BLaER1 (cell line): Measurements from ENCODE around the gene CNPPD1.

ENCODE experiments used
- H3K27ac ChIP-seq: shearing (Covaris generic); formaldehyde crosslinking; 2 replicates; pipeline ENCODE4 v1.8.1; 2022
- H3K27me3 ChIP-seq: shearing (Covaris generic); formaldehyde crosslinking; 2 replicates; pipeline ENCODE4 v1.8.1; 2022
- H3K36me3 ChIP-seq: shearing (Covaris generic); formaldehyde crosslinking; 2 replicates; pipeline ENCODE4 v1.8.1; 2022
- H3K4me1 ChIP-seq: shearing (Covaris generic); formaldehyde crosslinking; 2 replicates; pipeline ENCODE4 v1.8.1; 2022
- H3K4me2 ChIP-seq: shearing (Covaris generic); formaldehyde crosslinking; 2 replicates; pipeline ENCODE4 v1.8.1; 2022
- H3K4me3 ChIP-seq: shearing (Covaris generic); formaldehyde crosslinking; 2 replicates; pipeline ENCODE4 v1.8.1; 2022
- H3K9ac ChIP-seq: shearing (Covaris generic); formaldehyde crosslinking; 2 replicates; pipeline ENCODE4 v1.8.1; 2022
- H3K9me3 ChIP-seq: shearing (Covaris generic); formaldehyde crosslinking; 2 replicates; pipeline ENCODE4 v1.8.1; 2022
- H4K20me1 ChIP-seq: shearing (Covaris generic); formaldehyde crosslinking; 2 replicates; pipeline ENCODE4 v1.8.1; 2022
- Cebpa-rat ChIP-seq: shearing (Covaris generic); IDR thresholded peaks from 2 replicates; pipeline ENCODE4 v1.8.1; 2022

CNPPD1 gene

DNA sequence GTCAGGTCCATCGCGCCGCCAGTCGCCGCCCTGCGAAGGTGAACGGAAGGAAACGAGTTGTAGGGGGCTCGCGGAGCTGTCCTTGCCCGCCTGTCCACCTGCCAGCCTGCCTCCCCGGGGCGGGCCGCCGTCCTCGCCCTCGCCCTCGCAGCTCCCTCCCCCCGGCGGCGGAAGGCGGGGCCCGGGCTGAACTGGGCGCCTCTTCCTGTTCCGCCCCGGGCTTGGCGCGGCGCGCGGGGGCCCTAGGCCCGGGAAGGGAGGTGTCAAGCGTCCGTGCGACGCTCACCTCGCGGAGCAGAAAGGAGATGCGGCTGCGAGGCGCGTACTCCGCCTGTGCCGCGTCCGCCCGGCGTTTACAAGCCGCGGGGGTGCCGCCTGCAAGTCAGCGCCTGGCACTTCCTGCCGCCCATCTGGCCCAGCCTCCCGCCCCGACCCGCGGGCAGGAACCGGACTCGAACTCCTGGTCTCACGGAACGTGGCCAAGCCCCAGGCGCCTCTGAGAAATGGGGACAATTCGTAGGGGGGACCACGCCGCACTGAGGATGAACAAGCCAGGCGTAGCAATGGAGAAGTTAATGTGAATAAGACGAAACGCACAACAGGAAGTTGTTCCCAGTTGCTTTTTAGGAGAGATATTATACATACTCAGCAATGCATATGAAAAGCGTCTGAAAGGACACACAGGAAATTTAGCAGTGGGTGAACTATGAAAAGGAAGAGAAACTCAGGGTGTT is at the start of gene CNPPD1:
Gene CNPPD1 (minus strand): TSS at position 108 of the 734 bp plus-strand sequence. CDS start 97 bp downstream, at position 11.
- Histone ChIP-seq H3K27me3 (no peaks in the 10 kb centered on the region), H3K4me1 (peaks cover 51% of the 10 kb centered on the region), H3K4me2 (peak within 1 kb of the TSS; percentile 91), H3K9ac (peak within 1 kb of the TSS; percentile 89), H3K36me3 (peaks cover 63% of the 10 kb centered on the region), H3K27ac (peak within 1 kb of the TSS; percentile 86), H3K4me3 (peak within 1 kb of the TSS; percentile 89), H3K9me3 (no peaks in the 10 kb centered on the region), H4K20me1 (peaks cover 39% of the 10 kb centered on the region)
- no peak for TF ChIP-seq Cebpa-rat

DNA sequence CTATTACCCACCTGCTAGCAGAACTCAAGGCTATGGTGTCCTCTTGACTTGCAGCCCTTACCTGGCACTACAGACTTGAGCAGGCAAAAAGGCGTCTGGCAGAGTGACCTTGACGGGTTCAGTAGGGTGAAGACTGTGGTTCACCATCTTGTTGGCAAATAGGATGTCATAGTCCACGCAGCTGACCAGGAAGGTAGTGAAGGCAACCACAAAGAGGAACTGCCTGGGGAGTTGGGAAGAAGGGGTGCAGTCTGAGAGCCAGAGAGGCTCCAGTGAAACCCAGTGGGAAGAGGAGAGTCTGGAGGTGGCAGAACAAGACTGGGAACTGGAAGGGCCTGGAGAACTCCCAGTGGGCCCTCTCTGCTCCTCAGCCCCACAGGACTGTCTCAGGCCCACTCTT is 48.6 kb upstream of the CNPPD1 start:
- no peaks in the 10 kb centered on the region for H3K27me3 ChIP-seq
- H3K9me3 ChIP-seq: no peaks in the 10 kb centered on the region
- H3K4me2 ChIP-seq: peak overlapping the region; percentile 88
- no peak for TF ChIP-seq Cebpa-rat
- peaks cover 61% of the 10 kb centered on the region for H3K36me3 ChIP-seq
- H3K27ac ChIP-seq: peak overlapping the region; percentile 28; the same call in 1 of the 2 replicates
- peaks cover 64% of the 10 kb centered on the region for H4K20me1 ChIP-seq
- peaks cover 41% of the 10 kb centered on the region for H3K4me1 ChIP-seq
- H3K9ac ChIP-seq: peak overlapping the region; percentile 18; the same call in 1 of the 2 replicates
- no peak overlapping the region for H3K4me3 ChIP-seq

DNA sequence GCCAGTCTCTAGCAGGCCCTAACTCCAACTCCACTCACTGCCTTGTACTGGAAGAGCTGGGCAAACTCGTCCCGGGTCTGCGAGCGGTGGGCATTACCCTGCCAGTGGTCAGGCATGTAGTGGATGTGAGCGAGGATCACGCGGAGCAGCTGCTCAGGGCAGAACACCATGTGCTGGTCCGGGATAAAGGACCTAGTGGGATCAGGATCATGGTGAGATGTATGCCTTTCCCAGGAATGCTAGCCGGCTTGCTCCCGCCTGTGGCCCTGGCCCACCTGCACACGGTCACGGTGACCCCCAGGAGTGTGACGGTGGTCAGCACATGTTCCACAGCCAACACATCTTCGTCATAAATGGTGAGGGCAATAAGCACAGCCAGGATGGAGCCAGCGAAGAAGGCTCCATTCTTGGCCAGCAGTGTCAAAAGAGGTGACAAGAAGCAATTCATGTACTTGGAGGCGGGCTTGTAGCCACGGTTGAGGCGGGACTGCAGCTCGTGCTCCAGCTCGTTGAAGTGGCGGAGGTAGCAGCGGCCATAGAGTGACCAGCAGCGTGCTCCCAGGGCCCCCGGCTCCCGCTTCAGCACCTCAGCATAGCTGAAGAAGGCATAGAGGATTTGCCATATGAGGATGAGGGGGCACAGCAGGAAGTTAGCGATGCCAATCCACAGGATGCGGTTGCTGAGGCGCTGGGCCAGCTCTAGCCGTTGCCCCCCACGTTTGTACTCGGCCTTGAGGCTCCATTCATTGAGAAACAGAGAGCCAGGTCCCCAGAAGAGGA is 47.3 kb upstream of the CNPPD1 start:
- no peak for TF ChIP-seq Cebpa-rat
- Histone ChIP-seq H3K4me1 (peaks cover 52% of the 10 kb centered on the region), H3K36me3 (peaks cover 71% of the 10 kb centered on the region), H3K27me3 (no peaks in the 10 kb centered on the region), H3K9me3 (no peaks in the 10 kb centered on the region), H3K4me3 (no peak overlapping the region), H3K27ac (no peak overlapping the region), H3K9ac (no peak overlapping the region), H4K20me1 (peaks cover 73% of the 10 kb centered on the region), H3K4me2 (no peak overlapping the region)

DNA sequence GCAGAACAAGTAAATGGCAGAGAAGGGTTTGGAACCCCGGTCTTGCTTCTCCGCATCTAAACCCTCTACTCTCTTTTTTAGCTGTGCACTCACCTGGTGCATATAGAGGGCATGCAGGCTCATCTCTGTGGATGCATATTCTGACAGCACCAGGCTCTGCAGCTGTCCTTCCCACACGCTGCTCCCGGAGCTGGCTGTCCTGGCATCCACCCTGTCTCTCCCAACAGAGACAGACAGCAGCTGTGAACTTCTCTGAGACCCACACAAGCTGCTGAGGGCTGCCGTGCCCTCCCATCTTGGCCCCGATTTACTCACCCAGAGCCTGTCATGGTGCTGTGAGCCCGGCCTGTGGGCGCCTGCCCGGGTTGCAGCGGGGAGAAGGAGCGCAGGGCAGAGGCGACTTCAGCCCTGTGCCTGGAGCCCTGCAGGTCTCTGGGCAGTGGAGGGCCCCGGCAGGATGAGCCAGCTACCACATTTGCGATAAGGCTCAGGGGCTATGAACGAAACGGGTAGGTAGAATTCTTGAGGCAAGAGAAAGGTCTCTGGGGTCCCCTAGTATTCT is 45.3 kb upstream of the CNPPD1 start:
- Histone ChIP-seq H3K9ac (no peak overlapping the region), H3K9me3 (no peaks in the 10 kb centered on the region), H3K36me3 (peaks cover 71% of the 10 kb centered on the region), H4K20me1 (peaks cover 60% of the 10 kb centered on the region), H3K4me3 (no peak overlapping the region), H3K4me1 (peaks cover 53% of the 10 kb centered on the region), H3K27me3 (no peaks in the 10 kb centered on the region), H3K4me2 (no peak overlapping the region), H3K27ac (no peak overlapping the region)
- TF ChIP-seq Cebpa-rat: no peak

DNA sequence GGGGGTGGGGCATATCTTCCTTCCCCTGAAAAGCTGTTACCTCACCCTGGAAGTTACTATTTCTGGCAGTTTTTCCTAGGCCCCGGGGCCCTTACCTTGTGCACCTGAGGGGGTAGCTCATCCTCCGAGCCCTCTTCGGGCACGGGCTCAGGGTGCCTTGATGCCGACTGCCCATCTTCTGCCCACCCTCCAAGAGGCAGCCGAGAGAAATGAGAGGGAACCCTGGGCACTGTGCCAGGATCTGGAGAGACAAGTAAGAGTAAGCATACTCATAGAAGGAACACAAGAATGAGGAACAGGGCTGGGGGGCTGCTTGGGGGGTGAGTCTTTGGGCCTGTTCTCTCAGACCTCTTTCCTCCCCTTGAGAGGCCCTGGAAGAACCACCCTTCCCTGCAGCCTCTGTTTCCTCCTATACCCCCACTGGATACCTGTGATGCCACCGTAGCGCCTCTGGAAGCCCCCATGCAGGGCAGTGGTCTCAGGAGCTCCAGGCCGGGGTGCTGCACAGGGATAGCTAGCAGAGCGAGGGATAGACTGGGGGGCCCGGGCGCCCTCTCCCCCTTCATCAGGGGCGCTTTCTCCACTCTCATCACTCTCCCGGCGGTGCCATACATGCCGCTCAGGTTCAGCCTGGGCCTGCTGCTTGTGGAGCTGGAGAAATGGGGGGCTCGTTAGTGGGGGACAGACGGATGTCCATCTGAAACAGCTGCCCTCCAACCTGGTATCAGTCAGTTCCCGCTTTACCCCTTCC is 44.1 kb upstream of the CNPPD1 start:
- H3K36me3 ChIP-seq: peaks cover 73% of the 10 kb centered on the region
- H4K20me1 ChIP-seq: peaks cover 48% of the 10 kb centered on the region
- no peak for TF ChIP-seq Cebpa-rat
- H3K27me3 ChIP-seq: no peaks in the 10 kb centered on the region
- H3K4me1 ChIP-seq: peaks cover 53% of the 10 kb centered on the region
- H3K9ac ChIP-seq: no peak overlapping the region
- no peaks in the 10 kb centered on the region for H3K9me3 ChIP-seq
- H3K4me3 ChIP-seq: no peak overlapping the region
- H3K27ac ChIP-seq: no peak overlapping the region
- H3K4me2 ChIP-seq: no peak overlapping the region

DNA sequence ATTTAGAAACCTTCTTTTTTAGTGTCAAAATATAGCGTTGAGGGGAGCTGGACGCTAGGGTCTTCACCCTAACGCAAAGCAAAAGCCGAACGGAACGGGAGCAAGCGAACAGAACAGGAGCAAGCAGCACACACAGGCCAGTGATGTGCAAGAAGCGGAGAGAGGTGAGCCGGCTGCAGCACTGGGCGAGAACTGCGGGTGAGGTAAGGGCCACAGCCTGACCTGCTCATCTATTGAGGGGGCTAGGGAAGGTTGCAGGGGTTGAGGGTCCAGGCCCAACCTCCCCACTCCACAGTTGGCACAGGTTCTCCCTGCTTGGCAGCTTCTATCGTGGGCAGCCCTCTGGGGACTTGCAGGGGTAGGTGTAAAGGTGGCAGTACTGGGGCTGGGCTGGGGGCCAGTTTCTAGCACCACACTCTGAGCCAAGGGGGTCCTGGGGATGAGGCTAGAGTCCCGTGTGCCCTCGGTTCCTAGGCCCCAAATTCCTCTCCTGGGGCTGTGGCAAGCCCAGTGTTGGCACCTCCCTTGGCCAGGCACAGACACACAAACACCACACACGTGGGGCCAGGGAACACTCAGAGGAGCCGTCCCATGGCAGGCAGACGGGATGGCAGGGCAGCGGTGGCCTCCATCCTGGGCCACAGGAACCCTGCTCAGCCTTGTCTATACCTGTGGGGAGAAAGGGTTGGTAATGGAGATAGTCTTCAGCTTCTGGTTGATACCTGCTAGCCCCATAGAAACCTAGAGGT is 43.2 kb upstream of the CNPPD1 start:
- H3K27me3 ChIP-seq: no peaks in the 10 kb centered on the region
- peak overlapping the region; percentile 82; the same call in 1 of the 2 replicates for H3K9ac ChIP-seq
- no peaks in the 10 kb centered on the region for H3K9me3 ChIP-seq
- peaks cover 45% of the 10 kb centered on the region for H3K4me1 ChIP-seq
- peaks cover 40% of the 10 kb centered on the region for H4K20me1 ChIP-seq
- H3K27ac ChIP-seq: no peak overlapping the region
- no peak overlapping the region for H3K4me3 ChIP-seq
- no peak for TF ChIP-seq Cebpa-rat
- peaks cover 70% of the 10 kb centered on the region for H3K36me3 ChIP-seq
- H3K4me2 ChIP-seq: peak overlapping the region; percentile 99

DNA sequence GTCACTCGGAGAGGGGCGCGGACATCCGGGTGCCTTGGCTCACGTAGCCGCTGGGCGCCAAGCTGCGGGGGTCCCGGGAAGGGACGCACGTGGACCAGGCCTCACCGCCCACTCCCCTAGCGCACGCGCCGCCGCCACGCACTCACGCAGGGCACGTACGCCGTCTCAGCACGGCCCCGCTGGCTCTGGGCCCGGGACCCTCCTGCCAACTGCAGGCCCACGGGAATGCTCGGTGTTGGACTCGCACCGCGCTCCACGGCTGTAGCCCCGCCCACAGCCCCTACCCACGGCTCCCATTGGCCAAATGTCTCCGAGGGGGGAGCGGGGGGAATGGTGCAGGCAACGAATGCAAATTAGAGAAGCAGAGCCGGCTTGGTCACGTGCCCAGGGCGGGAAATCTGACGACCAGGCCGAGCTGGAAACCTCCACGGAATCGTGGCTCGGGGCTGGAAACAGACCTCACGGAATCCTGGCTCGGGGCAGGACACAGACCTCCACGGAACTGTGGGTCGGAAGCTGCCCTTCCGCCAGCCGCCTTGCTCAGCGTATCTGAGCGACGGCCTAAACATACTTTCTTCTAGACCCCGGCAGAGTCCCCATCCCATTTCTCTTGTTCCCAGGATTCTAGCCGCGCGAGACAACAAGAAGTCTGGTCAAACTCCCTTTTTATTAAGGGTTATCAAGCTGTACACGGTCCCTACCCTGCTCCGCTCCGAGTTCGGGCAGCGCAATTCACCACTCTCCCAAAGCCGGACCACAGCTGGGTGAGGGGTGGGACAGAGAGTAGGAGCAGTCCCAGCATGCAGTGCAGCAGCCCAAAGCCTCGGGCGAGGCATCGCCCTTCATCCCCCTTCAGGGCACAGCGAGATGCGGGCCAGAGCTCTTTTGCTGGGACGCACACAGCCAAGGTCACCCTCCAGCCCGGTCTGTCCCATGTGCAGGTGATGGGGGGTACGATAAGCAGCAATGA is 42.3 kb upstream of the CNPPD1 start, which contains the start of gene ABCB6:
Gene ABCB6 (minus strand): TSS at position 227 of the 970 bp plus-strand sequence. CDS start 285 bp downstream, outside the sequence.
- H3K4me2 ChIP-seq: peak within 1 kb of the TSS; percentile 99
- H3K4me3 ChIP-seq: peak within 1 kb of the TSS; percentile 74
- peak within 1 kb of the TSS; percentile 82 for H3K9ac ChIP-seq
- peaks cover 70% of the 10 kb centered on the region for H3K36me3 ChIP-seq
- H4K20me1 ChIP-seq: peaks cover 33% of the 10 kb centered on the region
- no peak for TF ChIP-seq Cebpa-rat
- no peaks in the 10 kb centered on the region for H3K27me3 ChIP-seq
- H3K27ac ChIP-seq: peak within 1 kb of the TSS; percentile 77
- H3K4me1 ChIP-seq: peaks cover 43% of the 10 kb centered on the region
- no peaks in the 10 kb centered on the region for H3K9me3 ChIP-seq

DNA sequence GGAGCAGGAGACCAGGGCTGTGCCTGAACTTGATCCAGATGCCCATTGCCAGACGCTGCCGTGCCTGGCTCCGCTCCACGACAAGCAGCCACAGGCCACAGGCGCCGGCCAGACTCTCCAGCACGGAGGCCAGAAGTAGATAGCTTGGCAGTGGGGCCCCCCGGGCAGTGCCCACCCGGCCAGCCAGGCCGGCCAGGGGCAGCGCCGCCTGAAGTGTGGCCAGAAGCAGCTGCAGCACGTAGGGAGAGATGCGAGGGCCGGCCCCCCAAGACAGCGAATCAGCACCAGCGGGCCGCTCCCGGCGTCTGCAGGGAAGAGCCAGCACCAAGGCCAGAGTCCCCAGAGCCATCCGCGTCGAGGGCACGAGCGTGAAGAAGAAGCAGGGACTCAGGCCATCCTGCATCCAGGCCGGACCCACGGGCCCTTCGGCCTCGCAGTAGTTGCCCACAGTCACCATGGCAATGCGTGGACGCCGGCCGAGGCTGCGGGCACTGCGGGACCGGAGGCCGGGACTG is 41.5 kb upstream of the CNPPD1 start:
- Histone ChIP-seq H3K4me2 (peak overlapping the region; percentile 99), H4K20me1 (peaks cover 29% of the 10 kb centered on the region), H3K36me3 (peaks cover 70% of the 10 kb centered on the region), H3K27me3 (no peaks in the 10 kb centered on the region), H3K4me3 (peak overlapping the region; percentile 74), H3K9ac (peak overlapping the region; percentile 82), H3K9me3 (no peaks in the 10 kb centered on the region), H3K4me1 (peaks cover 43% of the 10 kb centered on the region), H3K27ac (peak overlapping the region; percentile 77)
- no peak for TF ChIP-seq Cebpa-rat
